Subcutaneous adipose tissue (tissue), 4 donors: ENCODE results near the gene CRADD. TPM values are rescaled to one million over a fixed set of nuclear protein-coding genes. Genes with fewer than 3 reads are reported as not detected.

ENCODE experiments used
- CTCF ChIP-seq: fragments of 450-650 bp; IDR thresholded peaks from one replicate; pipeline ENCODE4 v1.5.1; 2016; ENCODE audit warnings: low read depth, mild to moderate bottlenecking, control low read depth, antibody characterized with exemption, moderate library complexity
- total RNA-seq, 4 donors: library from RNA; depleted of rRNA; stranded (reverse); fragments of >200 nt; gene quantifications; one replicate each; pipeline ENCODE4 v1.1.0, GENCODE V29; 2016

Gene CRADD
- total RNA-seq, 4 donors from 2014 or later = 22.5 to 43.7 (median 39.3) TPM

DNA sequence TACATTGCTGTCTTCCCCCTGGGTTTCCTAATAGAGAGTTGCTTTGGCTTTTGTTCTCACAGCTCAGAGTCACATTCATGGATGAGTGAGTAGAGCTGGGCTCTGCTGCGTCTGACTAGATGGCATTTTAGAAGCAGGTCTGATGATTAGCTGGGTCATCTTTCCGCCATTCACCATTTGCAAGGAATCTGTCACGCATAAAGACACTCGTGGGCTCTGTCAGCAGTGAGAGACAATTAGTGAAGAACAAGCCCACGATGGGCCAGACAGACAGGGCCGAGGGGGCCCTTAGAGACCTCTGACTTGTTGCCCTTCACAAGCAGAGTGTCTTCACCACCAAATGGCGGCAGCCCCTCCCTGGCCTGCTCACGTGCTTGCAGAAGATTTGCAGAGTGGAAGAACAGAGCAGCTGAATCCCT lies 175.0 kb downstream of the CRADD start:
- TF ChIP-seq CTCF = no peak

DNA sequence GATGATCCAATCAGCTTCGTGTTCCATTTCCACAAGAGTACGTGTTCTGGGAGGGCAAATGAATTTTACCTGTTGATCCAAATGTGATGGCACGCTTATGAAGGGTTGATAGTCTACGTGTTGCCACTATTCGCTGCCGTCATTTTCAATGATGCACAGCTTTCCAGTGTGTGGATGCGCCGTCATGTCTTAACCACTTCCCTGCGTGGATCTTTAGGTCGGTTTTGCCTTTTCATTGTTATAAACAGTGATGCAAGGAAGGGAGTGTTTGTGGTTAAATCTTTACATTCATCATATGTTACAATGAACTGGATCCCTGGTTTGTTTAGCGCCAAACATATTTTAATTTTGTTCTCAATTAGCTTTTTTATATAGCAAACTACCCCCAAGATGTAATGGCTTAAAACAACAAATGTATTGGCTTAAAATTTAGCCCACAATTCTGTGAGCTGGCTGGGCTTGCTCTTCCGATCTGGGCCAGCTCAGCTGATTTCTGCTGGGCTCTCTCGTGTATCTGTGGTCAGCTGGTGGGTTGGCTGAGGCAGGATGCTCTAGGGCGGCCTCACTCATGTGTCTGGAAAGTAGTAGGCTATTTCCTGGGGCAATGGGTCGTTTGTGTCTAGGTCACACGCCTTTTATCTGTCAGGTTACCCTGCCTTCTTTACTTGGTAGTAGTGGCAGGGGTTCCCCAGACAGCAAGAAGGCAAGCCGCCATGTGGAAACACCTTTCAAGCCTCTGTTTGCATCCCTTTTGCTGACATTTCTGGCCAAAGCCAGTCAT lies 176.7 kb downstream of the CRADD start:
- TF ChIP-seq CTCF = no peak

DNA sequence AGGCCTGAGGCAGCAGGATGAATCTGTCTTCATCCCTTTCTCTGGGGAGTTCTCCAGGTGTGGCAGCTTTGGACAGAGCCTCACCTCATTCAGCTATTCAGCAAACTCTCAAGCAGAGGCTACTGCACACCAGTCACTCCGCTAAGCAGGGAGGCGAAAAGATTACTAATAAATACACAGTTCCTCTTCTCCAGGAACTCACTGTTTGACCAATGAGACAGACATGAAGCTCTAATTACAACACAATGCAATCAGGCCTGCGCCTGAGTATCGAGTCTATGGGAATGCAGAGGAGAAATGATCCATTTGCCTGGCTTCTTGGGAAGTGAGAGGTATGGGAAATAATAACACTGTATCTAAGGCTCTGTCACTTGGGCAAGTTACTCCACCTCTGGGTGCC lies 178.1 kb downstream of the CRADD start:
- TF ChIP-seq CTCF = no peak

GRCh38 chr12:93856611-93857010 lies 179.4 kb downstream of the CRADD start:
- no peak for TF ChIP-seq CTCF

DNA sequence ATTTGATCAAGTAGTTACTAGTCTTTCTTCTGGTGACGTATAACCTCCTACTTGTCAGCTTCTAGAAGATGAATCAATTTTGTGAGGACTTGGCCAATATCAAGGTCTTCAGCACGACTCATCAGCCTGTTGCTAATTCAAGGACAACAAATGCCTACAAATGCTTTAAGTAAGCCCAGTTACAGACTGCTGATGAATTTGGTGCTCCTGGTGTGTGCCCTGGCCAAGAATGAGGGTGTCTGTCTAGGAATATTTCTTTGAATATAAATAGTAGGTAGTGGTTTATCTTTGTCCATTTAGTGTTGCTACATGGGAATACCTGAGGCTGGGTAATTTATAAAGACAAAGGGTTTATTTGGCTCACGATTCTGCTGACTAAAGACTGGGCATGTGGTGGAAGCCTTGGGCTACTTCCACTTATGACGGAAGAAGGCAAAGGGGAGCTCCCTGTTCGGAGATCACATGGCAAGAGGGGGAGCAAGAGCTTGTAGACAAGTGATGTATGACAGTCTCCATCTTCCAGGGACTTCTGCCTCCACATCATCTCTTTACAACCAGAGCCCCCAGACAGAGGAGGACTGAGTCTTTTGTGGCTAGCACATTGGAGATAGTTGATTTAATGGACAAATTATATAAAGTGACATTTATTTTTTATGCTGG lies 180.2 kb downstream of the CRADD start:
- TF ChIP-seq CTCF = no peak

DNA sequence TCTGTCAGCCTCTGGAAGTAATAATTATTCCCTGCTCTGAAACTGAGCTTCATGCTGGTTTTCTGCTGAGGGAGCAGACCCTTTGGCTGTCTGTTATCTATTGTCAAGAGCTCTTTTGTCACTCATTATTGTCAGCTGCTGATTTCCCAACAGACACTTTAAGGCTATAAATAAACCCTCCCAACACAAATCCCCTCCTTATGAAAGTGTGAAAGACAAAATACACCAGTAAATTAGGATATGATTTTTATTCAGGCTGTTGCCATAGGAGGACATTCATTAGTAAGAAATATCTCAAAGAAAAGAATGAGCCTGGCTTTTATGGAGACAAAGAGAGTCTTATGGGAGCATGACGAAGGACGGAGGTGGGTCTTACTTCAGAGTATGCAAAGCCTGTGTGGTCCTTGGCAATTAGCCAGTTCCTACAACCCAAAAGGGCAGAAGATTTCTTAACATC lies 180.8 kb downstream of the CRADD start:
- TF ChIP-seq CTCF = no peak

DNA sequence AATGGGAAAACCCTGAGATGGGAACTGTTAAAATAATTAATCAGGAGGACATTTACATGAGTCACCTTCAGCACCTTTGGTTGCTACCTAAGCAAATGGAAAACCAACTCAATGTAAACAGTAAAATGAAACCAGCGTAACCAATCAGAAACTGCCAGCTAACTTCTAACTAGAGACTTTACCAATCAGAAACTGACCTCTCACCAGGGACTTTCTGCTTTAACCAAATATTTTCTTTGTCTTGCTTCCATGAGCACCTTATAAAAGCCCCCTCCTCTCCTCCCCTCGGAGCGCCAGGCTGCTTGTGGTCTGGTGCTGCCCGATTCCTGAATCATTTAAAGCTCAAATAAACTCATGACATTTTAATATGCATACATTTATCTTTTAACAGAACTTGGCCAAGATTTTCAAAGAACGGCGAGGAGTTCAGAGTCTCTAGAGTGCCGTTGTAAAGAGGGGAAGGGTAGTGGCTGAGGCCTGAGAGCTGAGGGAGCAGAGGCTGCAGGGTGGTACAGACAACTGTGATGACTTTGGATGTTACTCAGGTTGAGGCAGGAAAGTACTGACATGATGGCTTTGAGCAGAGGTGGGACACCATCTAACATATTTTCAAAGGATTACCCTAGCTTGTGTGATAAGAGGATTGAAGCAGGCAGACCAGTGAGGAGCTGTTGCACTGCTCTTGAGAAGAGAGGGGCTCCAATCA lies 183.6 kb downstream of the CRADD start:
- no peak for TF ChIP-seq CTCF
